ENCODE results near the gene TMEM72. TPM values are rescaled to one million over a fixed set of nuclear protein-coding genes. Genes with fewer than 3 reads are reported as not detected.

TMEM72 gene
- total and polyA plus RNA-seq, 2 of the 13 experiments (the other 11 are each of a cell fraction or from before 2014, with no cell fraction given): 0.04 TPM; not detected in 1

GRCh38 chr10:44977287-44978212, 66.4 kb downstream of the TMEM72 start (continued):
- TF ChIP-seq ATM (IDR thresholded peaks at IDR 0.05; ENCODE audit: borderline replicate concordance) (no peak), NFE2 (CRISPR knock-in tag; IDR thresholded peaks at IDR 0.05) (no peak), ZNF138 (CRISPR knock-in tag; IDR thresholded peaks at IDR 0.05; ENCODE audit: low read depth) (peak; percentile 83; the same call in 1 of the 2 replicates), PHF21A (CRISPR knock-in tag; IDR thresholded peaks at IDR 0.05) (no peak), THRA (CRISPR knock-in tag; IDR thresholded peaks at IDR 0.05; ENCODE audit: borderline replicate concordance) (no peak; the same call in 1 of the 2 replicates), JDP2 (CRISPR knock-in tag; IDR thresholded peaks at IDR 0.05; ENCODE audit: borderline replicate concordance) (no peak; the same call in 1 of the 2 replicates), ZFYVE20 (CRISPR knock-in tag; IDR thresholded peaks at IDR 0.05; ENCODE audit: borderline replicate concordance, low read depth) (0 out of 2 replicates have a peak, but pooled peaks have one; percentile 46), ARNT (IDR thresholded peaks at IDR 0.05) (no peak), AKAP8 (CRISPR knock-in tag; IDR thresholded peaks at IDR 0.05) (no peak), ZBTB46 (CRISPR knock-in tag; IDR thresholded peaks at IDR 0.05; ENCODE audit: borderline replicate concordance) (0 out of 2 replicates have a peak, but pooled peaks have one; percentile 7), LBX2 (CRISPR knock-in tag; IDR thresholded peaks at IDR 0.05; ENCODE audit: borderline replicate concordance) (0 out of 2 replicates have a peak, but pooled peaks have one; percentile 35), IRF9 (CRISPR knock-in tag; IDR thresholded peaks at IDR 0.05; ENCODE audit: borderline replicate concordance) (peak; percentile 11; the same call in 1 of the 2 replicates), ZFP1 (CRISPR knock-in tag; IDR thresholded peaks at IDR 0.05) (no peak), SATB2 (CRISPR knock-in tag; IDR thresholded peaks at IDR 0.05) (no peak), JARID2 (CRISPR knock-in tag; IDR thresholded peaks at IDR 0.05; ENCODE audit: insufficient replicate concordance) (no peak), ZNF558 (CRISPR knock-in tag; IDR thresholded peaks at IDR 0.05; ENCODE audit: borderline replicate concordance) (no peak; the same call in 1 of the 2 replicates), ARNT2 (CRISPR knock-in tag; IDR thresholded peaks at IDR 0.05; ENCODE audit: low read depth) (peak; percentile 60; the same call in 1 of the 2 replicates), NCOA1 (CRISPR knock-in tag; IDR thresholded peaks at IDR 0.05) (no peak), KLF9 (CRISPR knock-in tag; IDR thresholded peaks at IDR 0.05; ENCODE audit: low read depth) (no peak), HMGXB4 (CRISPR knock-in tag; IDR thresholded peaks at IDR 0.05; ENCODE audit: borderline replicate concordance in 1 of 2, low read depth in 1 of 2) (peak; percentile 14 to 52; a peak in 2 of 4 replicates), ZNF253 (CRISPR knock-in tag; IDR thresholded peaks at IDR 0.05; ENCODE audit: borderline replicate concordance) (no peak), FOXO1 (CRISPR knock-in tag; IDR thresholded peaks at IDR 0.05) (no peak; the same call in 1 of the 2 replicates)
